Sigmoid colon (tissue), 7 donors: ENCODE results near the gene RPL4. TPM values are rescaled to one million over a fixed set of nuclear protein-coding genes. Genes with fewer than 3 reads are reported as not detected.

Experiments
- DNase-seq: peaks from one replicate; pipeline ENCODE4 v3.0.0-alpha.2; 2019
- H3K27ac ChIP-seq, 4 donors: fragments of 200-600 bp; sonication (generic); one replicate each; pipeline ENCODE4 v1.5.1; 2016 to 2019; ENCODE audit warnings: mild to moderate bottlenecking in 1 of 4
- H3K27me3 ChIP-seq, 3 donors: fragments of 200-600 bp; sonication (generic); one replicate each; pipeline ENCODE4 v1.5.1; 2019; ENCODE audit warnings: mild to moderate bottlenecking in 1 of 3
- H3K36me3 ChIP-seq, 4 donors: fragments of 200-600 bp; sonication (generic); one replicate each; pipeline ENCODE4 v1.5.1; 2016 to 2019
- H3K4me1 ChIP-seq, 4 donors: fragments of 200-600 bp; sonication (generic); one replicate each; pipeline ENCODE4 v1.5.1; 2017 to 2019
- H3K4me3 ChIP-seq, 4 donors: fragments of 200-600 bp; sonication (generic); one replicate each; pipeline ENCODE4 v1.5.1; 2017 to 2019; ENCODE audit warnings: mild to moderate bottlenecking in 2 of 4, moderate library complexity in 1 of 4
- H3K9me3 ChIP-seq, 4 donors: fragments of 200-600 bp in 3 of 4; sonication (generic) in 3 of 4; one replicate each; pipeline versions ENCODE4 v1.5.1 to v1.6.1; 2013 to 2019
- CTCF ChIP-seq, 4 experiments: fragments of 450-650 bp in 3 of 4; fragments of 200-600 bp in 1 of 4; IDR thresholded peaks; one replicate each; pipeline ENCODE4 v1.5.1; 2016 to 2019; ENCODE audit warnings: antibody characterized with exemption in 4 of 4, mild to moderate bottlenecking in 3 of 4, moderate library complexity in 2 of 4
- EP300 ChIP-seq, 4 donors: sonication (generic); formaldehyde crosslinking; IDR thresholded peaks; one replicate each; pipeline ENCODE4 v1.6.1; 2017; ENCODE audit warnings: antibody characterized with exemption in 4 of 4
- POLR2A ChIP-seq, 2 donors: fragments of 450-650 bp; IDR thresholded peaks; one replicate each; pipeline ENCODE4 v1.6.1; 2016; ENCODE audit warnings: antibody characterized with exemption in 2 of 2, mild to moderate bottlenecking in 2 of 2, moderate library complexity in 2 of 2
- POLR2AphosphoS5 ChIP-seq, 4 donors: sonication (generic); formaldehyde crosslinking; IDR thresholded peaks; one replicate each; pipeline ENCODE4 v1.6.1; 2017; ENCODE audit warnings: antibody characterized with exemption in 4 of 4
- WGBS, 2 donors: extraction: QIAGEN DNeasy Blood & Tissue Kit; methylation state at CpG; one replicate each; pipeline ENCODE4 v1.1.7; 2013; 5-methylcytosine and 5-hydroxymethylcytosine counted together
- intact Hi-C: fragments of 100-400 bp; cut with DNase I; formaldehyde crosslinking; loops from one replicate; pipeline ENCODE4 v1.15.1; 2023
- polyA plus RNA-seq, 3 donors: library from polyadenylated mRNA; stranded (reverse); fragments of 200-250 nt; gene quantifications; one replicate each; pipeline ENCODE4 v1.2.3, GENCODE V29; 2013
- small RNA-seq, 3 donors: library from RNA; depleted of rRNA; stranded (forward); fragments of <200 nt; gene quantifications; one replicate each; pipeline ENCODE3, GENCODE V24; 2016
- total RNA-seq, 4 donors: library from RNA; depleted of rRNA; stranded (reverse); fragments of >200 nt; gene quantifications; one replicate each; pipeline ENCODE4 v1.1.0, GENCODE V29; 2016
- donor health status: healthy with polysubstance abuse.
- donor health status: Bipolar disorder and iron deficiency.
- donor health status: healthy.

RPL4 gene
- total and polyA plus RNA-seq, 7 donors = 1,665 to 9,223 (median 3,282) TPM

GRCh38 chr15:66452420-66452819 is 52.2 kb downstream of the RPL4 start:
- Histone ChIP-seq H3K36me3 (peaks cover 0 to 5% (median 0%) of the 10 kb centered on the region in 4 donors), H3K9me3 (no peaks in the 10 kb centered on the region), H3K4me1 (no peaks in the 10 kb centered on the region), H3K27me3 (no peaks in the 10 kb centered on the region), H3K4me3 (no peak overlapping the region), H3K27ac (no peak overlapping the region)
- intact Hi-C loops = no loop called here
- TF ChIP-seq POLR2A (IDR thresholded peaks at IDR 0.05) (no peak), POLR2AphosphoS5 (IDR thresholded peaks at IDR 0.05) (no peak), CTCF (IDR thresholded peaks at IDR 0.05) (no peak), EP300 (IDR thresholded peaks at IDR 0.05) (no peak)
- 90 to 92% methylated on average over 4 of the region's 4 CpGs for whole genome bisulfite sequencing, 2 donors
- no peak for DNase-seq

Small RNAs within 50 kb of the gene (small RNA-seq; reads per million reads assigned to genes)
- gene MIR4512 (0 reads per million in 3 donors), gene RF01159 (0 reads per million in 3 donors), gene SNORD16 (0 reads per million in 3 donors), gene SNORD18A (0 reads per million in 3 donors), gene SNORD18B (0 reads per million in 3 donors), gene SNORD18C (0 reads per million in 3 donors)

Other genes with a start within 250 kb of the RPL4 start
- gene DIS3L, start 211.3 kb downstream of the RPL4 start, total RNA-seq = 10 to 100 TPM; 29.5 to 52.3 (median 40.9) TPM
- gene DIS3L, start 211.3 kb downstream of the RPL4 start, polyA plus RNA-seq = 10 to 100 TPM in 1 of 3 donors, 1 to 10 TPM in 2; 5.3 to 11.5 (median 6.6) TPM
- gene TIPIN, start 148.2 kb downstream of the RPL4 start, total RNA-seq = 10 to 100 TPM in 1 of 4 donors, 1 to 10 TPM in 3; 1.9 to 10.3 (median 6.1) TPM
- gene TIPIN, start 148.2 kb downstream of the RPL4 start, polyA plus RNA-seq = 1 to 10 TPM; 2.3 to 8.7 (median 2.4) TPM
- 10 to 100 TPM; 21.0 to 32.8 (median 25.7) TPM for gene MAP2K1, start 117.9 kb downstream of the RPL4 start, total RNA-seq
- gene MAP2K1, start 117.9 kb downstream of the RPL4 start, polyA plus RNA-seq = 10 to 100 TPM; 19.8 to 38.8 (median 36.8) TPM
- gene SNAPC5, start 7.1 kb downstream of the RPL4 start, total RNA-seq = 10 to 100 TPM; 16.6 to 65.5 (median 53.3) TPM
- 10 to 100 TPM; 28.5 to 38.6 (median 30.0) TPM for gene SNAPC5, start 7.1 kb downstream of the RPL4 start, polyA plus RNA-seq
- gene ZWILCH, start 471 bp upstream of the RPL4 start, total RNA-seq = 1 to 10 TPM; 3.1 to 8.2 (median 3.6) TPM
- gene ZWILCH, start 471 bp upstream of the RPL4 start, polyA plus RNA-seq = 1 to 10 TPM; 5.8 to 9.3 (median 6.0) TPM
- not detected for gene LCTL, start 61.1 kb upstream of the RPL4 start, total RNA-seq
- under 1 TPM in 1 of 3 donors, not detected in 2; 0.01 TPM for gene LCTL, start 61.1 kb upstream of the RPL4 start, polyA plus RNA-seq
- gene SMAD6, start 197.4 kb upstream of the RPL4 start, total RNA-seq = 1 to 10 TPM; 4.8 to 8.0 (median 5.8) TPM
- gene SMAD6, start 197.4 kb upstream of the RPL4 start, polyA plus RNA-seq = 1 to 10 TPM; 1.8 to 9.2 (median 1.8) TPM